HepG2 (cell line): ENCODE measurements around the gene TFPI. TPM values are rescaled to one million over a fixed set of nuclear protein-coding genes. Genes with fewer than 3 reads are reported as not detected.
"Not testable (repeated sequence)": the region's sequence is repeated elsewhere in the genome, so short reads cannot be mapped to it uniquely, and the experiment has no call there.

ENCODE experiments used
- ATAC-seq: fragments of 200-7000 bp; cut with Tn5 transposase; 3 replicates; pipeline ENCODE4 v1.9.1; 2020; ENCODE audit warnings: mild to moderate bottlenecking, moderate library complexity
- BruUV-seq: library from RNA; stranded (reverse); fragments of 400-500 nt; replicated peaks from 2 replicates; lab custom pipeline; 2021; lab: Mats Ljungman, UMichigan
- CTCF ChIA-PET: fragments of 300-600 bp; formaldehyde crosslinking; extraction: SDS; loops from one replicate; lab custom pipeline; 2021; ENCODE audit warnings: low total read pairs, inconsistent platforms, low intra/inter-chr PET ratio; lab: Yijun Ruan, JAX
- POLR2A ChIA-PET: fragments of 350-600 bp; sonication (Branson Sonifier 250); formaldehyde crosslinking; loops from one replicate; lab custom pipeline; 2020; ENCODE audit warnings: antibody characterized with exemption, inconsistent platforms; lab: Yijun Ruan, JAX
- DNase-seq: peaks from one replicate; pipeline ENCODE4 v3.0.0-alpha.2; 2015; ENCODE audit warnings: low spot score
- FAIRE-seq: peaks from 3 replicates; lab custom pipeline; 2011; peaks lifted over from hg19 to GRCh38; lab: Jason Lieb, UNC
- H2AFZ ChIP-seq: one replicate; pipeline ENCODE4 v1.6.1; 2011; ENCODE audit warnings: low read length, inconsistent platforms
- H3K27ac ChIP-seq: fragments of 300-600 bp; 3 replicates; pipeline ENCODE4 v1.8.0; 2011; ENCODE audit warnings: mixed run types, mild to moderate bottlenecking, mixed read lengths, low read length, inconsistent platforms; ENCODE audit not compliant: insufficient read depth; ENCODE audit errors: extremely low read length
- H3K27me3 ChIP-seq, 2 experiments: fragments of 200-600 bp in 1 of 2; 2 replicates in 1 of 2; 3 replicates in 1 of 2; pipeline versions ENCODE4 v1.6.0 to v1.8.0; 2011; ENCODE audit warnings: low read length in 2 of 2, mild to moderate bottlenecking in 2 of 2, moderate library complexity in 2 of 2, inconsistent platforms in 1 of 2; ENCODE audit not compliant: insufficient read depth in 2 of 2, control insufficient read depth in 1 of 2
- H3K36me3 ChIP-seq, 2 experiments: fragments of 200-600 bp in 1 of 2; replicated peaks in 1 of 2; 2 replicates in 1 of 2; 3 replicates in 1 of 2; pipeline versions ENCODE4 v1.5.1 to v1.8.0; 2011; ENCODE audit warnings: low read length in 2 of 2, inconsistent platforms in 1 of 2; ENCODE audit not compliant: insufficient read depth in 2 of 2, control insufficient read depth in 1 of 2
- H3K4me1 ChIP-seq: 2 replicates; pipeline ENCODE4 v1.5.1; 2012; ENCODE audit warnings: low read length, inconsistent platforms; ENCODE audit not compliant: insufficient read depth
- H3K4me2 ChIP-seq: 2 replicates; pipeline ENCODE4 v1.6.0; 2011; ENCODE audit warnings: low read depth, low read length, inconsistent platforms
- H3K4me3 ChIP-seq, 3 experiments: fragments of 200-600 bp in 1 of 3; sonication (generic), shearing (Covaris generic) in 1 of 3; replicated peaks in 1 of 3; 2 replicates each; pipeline ENCODE4 v1.5.1; 2011 to 2016; ENCODE audit warnings: low read length in 3 of 3, inconsistent platforms in 2 of 3, low read depth in 2 of 3, mild to moderate bottlenecking in 2 of 3, control low read depth in 1 of 3, mixed read lengths in 1 of 3; ENCODE audit not compliant: insufficient read depth in 1 of 3
- H3K79me2 ChIP-seq: one replicate; pipeline ENCODE4 v1.6.1; 2011; ENCODE audit warnings: low read length, inconsistent platforms; ENCODE audit not compliant: insufficient read depth
- H3K9ac ChIP-seq: 2 replicates; pipeline ENCODE4 v1.6.0; 2011; ENCODE audit warnings: mild to moderate bottlenecking, low read depth, low read length, inconsistent platforms; ENCODE audit not compliant: insufficient read depth
- H3K9me3 ChIP-seq: 2 replicates; pipeline ENCODE4 v1.5.1; 2012; ENCODE audit warnings: mild to moderate bottlenecking, low read length
- H4K20me1 ChIP-seq: 2 replicates; pipeline ENCODE4 v1.6.0; 2011; ENCODE audit warnings: inconsistent platforms, mild to moderate bottlenecking, low read length, moderate library complexity; ENCODE audit not compliant: insufficient read depth
- AKAP8 ChIP-seq: sonication (generic); formaldehyde crosslinking; IDR thresholded peaks from 2 replicates; pipeline ENCODE4 v1.5.1; 2020; ENCODE audit warnings: mild to moderate bottlenecking, missing genetic modification reagents
- WGBS: methylation state at CpG from one replicate; pipeline ENCODE4 v1.1.6; 2017; ENCODE audit warnings: low lambda C conversion rate; 5-methylcytosine and 5-hydroxymethylcytosine counted together
- in situ Hi-C: cut with HindIII; loops from 2 replicates; pipeline ENCODE4 v1.10.0; 2017; ENCODE audit warnings: low pct_unique_long_range_greater_than_20kb; ENCODE audit not compliant: extremely low pct_ligation_motif_present
- intact Hi-C: fragments of 100-400 bp; cut with micrococcal nuclease; formaldehyde crosslinking; loops from one replicate; pipeline ENCODE4 v1.10.0; 2022; ENCODE audit not compliant: unreplicated experiment
- polyA plus RNA-seq, 8 experiments: library from polyadenylated mRNA; depleted of rRNA in 3 of 8; stranded (reverse) in 7 of 8; unstranded in 1 of 8; fragments of >200 nt; fragmentation: Illumina TruSeq in 4 of 8; extraction: Trizol in 4 of 8; gene quantifications; 2 replicates each; pipeline versions ENCODE4 v1.2.1 to v1.2.3, GENCODE V29; 2011 to 2016; ENCODE audit warnings: low read depth in 4 of 8, missing spikeins in 1 of 8, mixed read lengths in 1 of 8; ENCODE audit not compliant: insufficient read depth in 1 of 8
- total RNA-seq, 5 experiments: library from RNA; depleted of rRNA; stranded (reverse); fragments of >200 nt; fragmentation: Illumina TruSeq; extraction: Trizol; gene quantifications; 2 replicates each; pipeline ENCODE4 v1.2.3, GENCODE V29; 2016; ENCODE audit warnings: low read depth in 1 of 5

The TFPI gene
- total and polyA plus RNA-seq, 2 of the 13 experiments (the other 11 are each of a cell fraction or from before 2014, with no cell fraction given) = 301 to 436 TPM

- H2AFZ ChIP-seq, H3K36me3 ChIP-seq, H3K79me2 ChIP-seq, H4K20me1 ChIP-seq, H3K9me3 ChIP-seq, POLR2A ChIA-PET, ATAC-seq, H3K27me3 ChIP-seq, H3K27ac ChIP-seq, CTCF ChIA-PET, H3K9ac ChIP-seq, FAIRE-seq: not testable (repeated sequence)
- H3K4me1 ChIP-seq = peaks cover 39% of the 10 kb centered on the region
- WGBS = 98% methylated on average over 10 of the region's 11 CpGs
- intact Hi-C loops = loop anchor here (2.0 kb wide), 1 partner anchor 15 kb away; no protein-coding TSS in a partner anchor
- 0 out of 2 replicates have a peak, but pooled peaks have one; percentile 5 for TF ChIP-seq AKAP8 (CRISPR knock-in tag)
- TF ChIP-seq, all 625 proteins: peak for 1; not testable (repeated sequence) for 624
- H3K4me3 ChIP-seq, DNase-seq, in situ Hi-C loops, BruUV-seq, H3K4me2 ChIP-seq: not testable (repeated sequence)
Measured at GRCh38 chr2:187565618-187566017, 11.4 kb upstream of the TFPI start.

GRCh38 chr2:187556493-187556892 is 2.3 kb upstream of the TFPI start:
- CTCF ChIA-PET, in situ Hi-C loops, H3K27ac ChIP-seq, H2AFZ ChIP-seq, FAIRE-seq, BruUV-seq, intact Hi-C loops, H3K9ac ChIP-seq, H4K20me1 ChIP-seq, DNase-seq, H3K27me3 ChIP-seq, ATAC-seq, H3K36me3 ChIP-seq, H3K4me2 ChIP-seq, H3K9me3 ChIP-seq, POLR2A ChIA-PET, H3K4me3 ChIP-seq: not testable (repeated sequence)
- H3K4me1 ChIP-seq = peaks cover 19% of the 10 kb centered on the region
- peaks cover 34% of the 10 kb centered on the region for H3K79me2 ChIP-seq
- 100% methylated on average over 12 of the region's 31 CpGs for WGBS
